MV-4-11 (cell line): ENCODE data around the gene BLOC1S5.
"Not testable (repeated sequence)": the region's sequence is repeated elsewhere in the genome, so short reads cannot be mapped to it uniquely, and the experiment has no call there.

Experiments used
- DNase-seq: peaks from one replicate; lab custom pipeline; 2025; lab: John Stamatoyannopoulos, UW

The BLOC1S5 gene

DNA sequence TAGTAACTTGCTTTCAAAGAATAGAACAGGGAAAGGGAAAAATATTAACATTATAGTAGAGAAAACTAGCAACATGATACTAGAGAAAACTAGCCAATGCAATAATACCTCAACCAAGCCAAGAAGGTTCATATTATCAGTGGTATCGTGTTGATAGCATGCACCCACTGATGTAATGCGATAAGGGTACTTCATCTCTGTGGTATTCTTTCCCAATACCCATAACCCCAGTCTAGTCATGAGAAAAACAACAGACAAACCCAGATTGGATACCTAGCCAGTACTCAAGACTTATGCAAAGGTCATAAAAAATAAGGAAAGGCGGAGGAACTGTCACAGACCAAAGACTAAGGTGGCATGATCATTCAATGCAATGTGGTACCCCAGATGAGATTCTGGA, 21.0 kb downstream of the BLOC1S5 start:
- DNase-seq: no peak

DNA sequence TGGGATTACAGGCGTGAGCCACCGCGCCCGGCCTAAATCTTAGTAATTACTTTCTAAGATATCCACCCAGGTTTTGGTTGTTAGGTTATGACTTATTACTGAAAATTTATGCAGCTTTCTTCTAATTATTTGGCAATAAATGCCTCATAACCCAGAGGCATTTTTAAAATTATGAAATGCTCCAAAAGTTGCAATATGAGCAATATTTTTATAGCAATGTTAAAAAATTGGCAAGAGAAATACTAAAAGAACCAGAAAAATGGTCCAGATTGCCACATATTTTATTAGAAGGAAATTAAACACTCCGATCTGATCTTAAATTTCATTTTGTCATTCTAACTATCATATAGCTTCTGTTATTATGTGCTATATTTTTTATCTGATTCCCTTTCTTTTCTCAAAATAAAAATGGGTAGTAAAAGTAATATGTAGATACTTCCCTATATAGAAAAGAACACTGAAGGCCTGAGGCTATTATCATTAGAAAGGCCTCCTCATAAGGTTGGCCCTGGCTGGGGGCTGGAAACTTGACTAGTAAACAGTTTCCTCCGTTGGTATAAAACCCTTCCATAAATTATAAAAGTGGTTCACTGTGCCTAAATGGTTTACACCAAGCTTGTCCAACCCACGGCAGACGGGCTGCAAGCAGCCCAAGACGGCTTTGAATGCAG, 22.1 kb downstream of the BLOC1S5 start:
- peak; percentile 41 for DNase-seq

DNA sequence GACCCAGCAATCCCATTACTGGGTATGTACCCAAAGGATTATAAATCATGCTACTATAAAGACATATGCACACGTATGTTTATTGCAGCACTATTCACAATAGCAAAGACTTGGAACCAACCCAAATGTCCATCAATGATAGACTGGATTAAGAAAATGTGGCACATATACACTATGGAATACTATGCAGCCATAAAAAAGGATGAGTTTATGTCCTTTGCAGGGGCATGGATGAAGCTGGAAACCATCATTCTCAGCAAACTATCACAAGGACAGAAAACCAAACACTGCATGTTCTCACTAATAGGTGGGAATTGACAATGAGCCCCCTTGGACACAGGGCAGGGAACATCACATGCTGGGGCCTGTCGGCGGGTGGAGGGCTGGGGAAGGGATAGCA, 30.1 kb downstream of the BLOC1S5 start:
- DNase-seq: not testable (repeated sequence)

DNA sequence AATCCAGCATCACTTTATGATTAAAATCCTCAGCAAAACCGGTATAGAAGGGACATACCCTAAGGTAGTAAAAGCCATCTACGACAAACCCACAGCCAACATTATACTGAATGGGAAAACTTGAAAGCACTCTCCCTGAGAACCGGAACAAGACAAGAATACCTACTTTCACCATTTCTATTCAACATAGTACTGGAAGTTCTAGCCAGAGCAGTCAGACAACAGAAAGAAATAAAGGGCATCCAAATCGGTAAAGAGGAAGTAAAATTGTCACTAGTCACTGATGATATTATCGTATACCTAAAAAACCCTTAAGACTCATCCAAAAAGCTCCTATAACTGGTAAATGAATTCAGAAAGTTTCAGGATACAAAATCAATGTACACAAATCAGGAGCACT, 33.3 kb downstream of the BLOC1S5 start:
- DNase-seq: peak; percentile 16

DNA sequence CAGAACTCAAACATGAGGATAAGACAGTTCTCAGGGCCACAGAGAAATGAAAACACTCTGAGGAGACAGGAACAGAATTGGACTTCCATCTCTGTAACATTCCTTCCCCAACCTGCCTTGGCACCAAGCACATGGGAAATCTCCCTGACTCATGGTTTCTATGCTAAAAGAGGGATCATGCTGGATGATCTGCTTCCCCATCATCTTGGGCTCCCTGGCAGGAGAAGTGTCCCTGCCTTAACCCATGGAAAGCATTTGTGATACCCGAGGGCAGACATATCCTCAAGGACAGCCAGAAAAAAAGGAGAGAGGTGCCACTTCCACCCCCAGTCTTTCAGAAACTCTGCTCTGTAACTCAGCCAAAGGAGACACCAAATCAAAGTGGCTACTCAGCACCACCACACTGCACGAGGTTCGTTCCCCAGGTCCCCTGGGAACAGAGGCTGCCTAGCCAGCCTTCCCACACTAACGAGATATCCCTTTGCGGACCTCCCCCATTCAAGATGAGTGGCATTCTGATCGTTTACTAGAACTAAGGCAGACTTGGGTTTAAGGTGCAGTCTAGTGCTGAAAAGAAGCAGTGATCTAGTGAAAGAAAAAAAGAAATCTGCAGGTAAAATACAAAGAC, 34.8 kb downstream of the BLOC1S5 start:
- DNase-seq: no peak

DNA sequence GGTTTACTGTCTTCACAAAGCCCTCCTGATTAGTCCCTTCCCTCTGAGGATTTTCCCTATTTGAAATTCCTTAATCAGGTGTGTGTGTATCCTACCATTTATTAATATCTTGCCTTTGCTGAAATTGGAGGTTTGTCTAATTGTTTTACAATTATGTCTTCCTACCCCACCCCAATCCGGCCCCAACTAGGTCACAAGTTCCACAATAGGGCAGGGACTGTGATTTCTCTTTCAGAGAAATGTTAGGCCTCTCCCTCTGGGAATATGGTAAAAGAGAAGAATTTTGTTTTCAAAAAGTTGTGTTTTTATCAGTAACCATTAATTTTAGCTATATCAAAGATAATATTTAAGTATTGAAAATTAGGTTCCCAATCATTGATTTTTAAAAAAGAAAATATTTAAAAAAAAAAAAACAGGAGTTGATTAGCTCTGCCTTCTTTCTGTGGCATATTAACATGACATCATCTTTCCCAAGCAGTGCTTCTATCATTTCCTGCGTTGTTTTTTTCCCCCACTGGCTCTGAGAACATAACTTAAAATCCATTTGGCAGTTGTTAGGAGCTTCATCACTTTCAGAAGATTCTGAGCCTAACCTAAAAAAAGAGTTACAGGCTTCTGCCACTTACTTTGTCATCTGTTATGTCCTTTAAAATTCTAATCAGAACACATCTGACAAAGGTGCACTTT, 36.1 kb downstream of the BLOC1S5 start:
- DNase-seq: no peak

DNA sequence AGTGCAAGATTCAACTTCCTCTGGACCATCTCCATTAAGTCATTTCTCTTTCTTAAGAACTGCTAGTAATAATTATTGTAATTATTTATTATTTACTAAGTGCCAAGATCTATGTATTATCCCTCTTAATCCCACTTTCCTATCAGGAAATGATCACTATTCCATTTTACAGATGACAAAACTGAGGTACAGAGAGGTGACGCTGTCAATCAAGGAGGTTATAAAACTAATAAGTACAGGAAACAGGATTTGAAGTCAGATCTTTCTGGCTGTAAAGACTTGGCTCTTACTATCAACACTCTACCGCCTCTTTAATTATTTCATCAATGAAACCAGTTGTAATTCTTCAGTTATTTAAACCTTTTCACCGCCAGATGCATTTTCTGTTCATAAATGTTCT, 37.4 kb downstream of the BLOC1S5 start:
- no peak for DNase-seq

DNA sequence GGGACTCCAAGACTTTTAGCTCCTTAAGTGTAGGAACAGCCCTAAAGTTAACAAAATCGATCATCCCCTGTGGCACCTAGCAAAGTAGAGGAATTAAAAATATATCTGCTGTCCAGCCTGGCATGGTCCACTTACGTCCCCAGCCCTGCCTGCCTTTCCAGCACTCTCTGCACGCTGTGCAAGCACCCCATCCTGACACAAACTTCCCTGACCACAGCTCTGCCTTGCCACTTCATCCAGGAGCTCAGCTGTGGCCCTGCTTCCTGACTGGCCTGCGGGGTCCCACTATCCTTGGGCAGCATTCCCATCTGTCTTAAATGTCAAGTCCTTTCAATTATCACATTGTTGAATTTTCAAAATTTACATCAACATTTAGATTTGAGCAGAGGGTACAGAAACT, 39.0 kb downstream of the BLOC1S5 start:
- DNase-seq: no peak

DNA sequence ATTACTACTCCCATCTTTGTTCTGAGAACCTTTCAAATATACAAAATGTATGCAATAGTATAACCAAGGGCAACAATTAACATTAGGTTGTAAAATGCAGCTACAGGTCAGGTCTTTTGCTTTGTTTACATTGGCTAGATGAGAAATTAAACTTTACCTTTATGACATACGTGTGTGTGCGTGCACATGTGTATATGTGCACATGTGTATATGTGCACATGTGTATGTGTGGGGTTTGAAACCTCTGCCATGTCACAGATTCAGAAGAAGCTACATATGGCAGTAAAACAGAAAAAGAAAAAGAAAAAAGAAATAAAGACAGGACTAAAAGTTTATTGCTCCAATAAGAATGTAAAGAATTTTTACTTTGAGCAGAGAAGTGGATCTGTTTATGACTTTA, 40.6 kb downstream of the BLOC1S5 start:
- DNase-seq: no peak

DNA sequence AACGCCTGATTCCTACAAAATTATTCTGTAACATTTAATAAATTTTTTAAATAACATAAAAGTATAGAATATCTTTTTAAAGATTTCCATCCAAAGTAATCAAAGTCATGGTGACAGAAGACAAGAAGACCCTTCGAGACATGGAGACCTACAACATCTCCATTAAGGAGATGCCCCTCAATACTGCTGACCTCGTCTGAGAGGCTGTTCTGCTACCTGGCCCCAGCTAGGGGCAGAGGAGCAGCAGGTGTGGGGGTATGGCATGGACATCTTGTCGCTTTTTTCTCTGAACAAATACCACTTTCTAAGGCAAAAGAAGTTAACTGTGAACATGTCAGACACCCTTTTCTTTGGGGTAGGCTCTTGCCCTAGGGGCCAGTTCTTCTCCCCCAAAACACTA, 44.1 kb downstream of the BLOC1S5 start:
- DNase-seq: no peak

DNA sequence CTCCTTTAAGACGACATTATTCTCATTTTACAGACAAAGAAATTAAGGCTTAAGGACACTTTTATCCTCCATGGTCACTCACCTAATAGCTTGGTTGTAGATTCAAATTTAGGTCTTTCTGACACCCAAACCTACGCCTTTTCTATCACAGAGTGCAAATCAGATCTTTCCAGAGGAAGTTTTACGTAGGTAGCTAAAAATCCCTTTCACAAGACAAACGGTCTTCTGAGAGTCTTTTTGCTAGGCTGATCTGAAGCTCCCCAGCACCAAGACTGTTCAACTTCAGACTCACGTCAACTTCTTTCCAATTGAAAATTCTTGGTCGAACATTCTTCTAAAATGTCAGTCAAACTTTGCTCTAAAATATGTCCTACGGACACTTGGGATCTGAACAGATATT, 46.5 kb downstream of the BLOC1S5 start:
- no peak for DNase-seq

DNA sequence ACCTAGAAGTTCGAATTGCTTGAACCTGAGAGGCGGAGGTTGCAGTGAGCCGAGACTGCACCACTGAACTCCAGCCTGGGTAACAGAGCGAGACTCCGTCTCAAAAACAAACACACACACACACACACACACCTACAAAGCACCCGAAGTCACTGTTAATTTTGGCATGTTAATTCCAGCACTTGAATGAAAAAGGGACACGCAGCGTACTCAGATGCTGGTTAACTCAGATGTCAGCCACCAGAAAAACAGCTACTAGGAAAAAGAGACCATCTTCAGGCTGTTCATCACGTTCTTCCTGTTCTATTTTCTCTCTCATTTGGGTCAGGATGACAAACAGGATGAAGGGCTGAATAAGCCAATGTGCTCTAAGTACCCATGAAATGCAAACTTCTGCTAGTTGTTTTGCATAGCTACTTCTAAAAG, 46.9 kb downstream of the BLOC1S5 start:
- no peak for DNase-seq

DNA sequence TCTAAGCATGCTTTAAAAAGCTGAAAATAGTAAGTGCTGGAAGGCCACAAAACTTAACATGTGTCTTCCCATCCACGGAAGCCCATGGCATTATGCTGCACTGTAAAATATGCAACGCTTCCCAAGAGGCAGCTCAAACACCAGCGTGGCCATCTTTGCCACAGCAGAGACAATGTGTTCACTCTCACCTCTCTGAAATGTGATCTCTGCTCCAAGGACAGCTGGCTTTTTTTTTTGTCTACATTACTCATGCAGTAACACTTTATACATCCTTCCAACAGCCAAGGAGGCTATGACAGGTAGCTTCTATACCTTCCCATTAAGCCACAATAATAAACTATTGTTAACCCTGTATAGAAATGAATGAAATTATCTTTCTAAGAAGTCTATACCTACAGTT, 49.2 kb downstream of the BLOC1S5 start:
- DNase-seq: no peak

DNA sequence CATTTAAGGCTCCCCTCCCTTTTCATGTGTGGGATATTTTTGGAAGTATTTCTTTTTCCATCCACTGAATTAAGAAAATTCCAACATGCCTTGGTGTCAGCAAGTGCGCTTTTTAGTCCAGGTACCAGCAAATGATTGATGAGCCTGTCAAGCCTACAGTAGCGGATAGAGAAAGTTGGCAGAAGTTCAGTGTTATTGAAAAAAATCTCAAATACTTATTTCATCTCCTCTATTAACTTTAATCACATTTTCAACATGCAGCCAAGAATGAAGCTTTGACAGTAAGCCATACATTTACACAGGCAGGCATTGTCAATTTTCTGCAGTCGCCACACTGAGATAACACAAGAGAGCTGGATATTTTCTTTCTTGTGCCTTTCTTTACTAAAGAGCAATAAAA, 50.4 kb downstream of the BLOC1S5 start:
- DNase-seq: no peak

DNA sequence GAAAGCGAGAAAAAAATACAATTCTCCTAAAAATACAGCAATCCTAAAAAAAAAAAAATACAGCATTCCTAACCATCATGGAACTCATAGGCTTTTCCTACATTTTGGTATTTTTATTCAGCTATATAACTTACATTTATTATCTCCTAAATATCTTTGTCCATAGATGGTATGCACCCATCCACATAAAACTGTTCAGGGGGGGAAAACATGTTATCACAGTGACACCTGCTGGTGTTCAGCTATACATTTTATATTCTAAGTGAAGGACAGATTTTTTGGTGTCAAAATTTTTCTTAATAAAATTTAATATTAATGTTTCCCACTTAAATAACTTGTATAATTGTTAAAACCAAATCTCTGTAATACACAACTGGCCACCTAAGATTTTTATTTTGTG, 58.0 kb downstream of the BLOC1S5 start:
- no peak for DNase-seq

DNA sequence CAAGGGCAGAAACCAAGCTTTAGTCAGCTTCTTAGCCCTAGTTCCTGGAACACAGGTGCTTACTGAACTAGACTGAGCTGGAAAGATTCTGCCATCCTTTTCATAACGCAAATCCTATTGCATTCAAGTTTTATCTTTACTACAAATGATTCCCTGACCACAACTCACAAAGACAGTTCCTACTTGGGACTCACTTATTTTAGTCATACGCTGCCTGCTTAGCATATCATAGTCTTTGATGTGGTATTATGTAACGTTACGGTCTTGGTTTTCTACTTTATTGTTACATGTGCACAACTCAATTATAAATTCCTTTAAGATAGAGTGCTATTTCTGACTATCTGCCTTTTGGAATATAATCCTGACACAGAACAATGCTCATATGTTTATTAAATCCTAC, 59.1 kb downstream of the BLOC1S5 start:
- DNase-seq: no peak

DNA sequence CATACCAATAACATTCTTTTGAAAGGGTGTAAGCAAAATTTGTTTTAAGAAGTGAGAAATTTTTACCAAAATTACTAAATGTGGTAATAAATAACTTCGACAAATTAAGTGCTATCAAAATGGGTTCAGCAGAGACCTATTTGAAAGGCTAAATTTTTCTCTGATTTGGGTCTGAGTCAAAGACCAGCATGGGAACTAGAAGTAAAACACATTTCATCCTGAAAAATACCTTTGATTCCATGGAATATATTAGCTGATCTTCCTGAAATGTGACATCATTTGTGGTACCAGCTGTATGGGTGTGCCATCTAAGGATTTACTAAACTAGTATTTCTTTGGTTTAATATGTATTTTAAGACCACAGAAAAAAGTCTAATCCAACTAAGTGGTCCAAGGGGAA, 63.6 kb downstream of the BLOC1S5 start:
- no peak for DNase-seq

DNA sequence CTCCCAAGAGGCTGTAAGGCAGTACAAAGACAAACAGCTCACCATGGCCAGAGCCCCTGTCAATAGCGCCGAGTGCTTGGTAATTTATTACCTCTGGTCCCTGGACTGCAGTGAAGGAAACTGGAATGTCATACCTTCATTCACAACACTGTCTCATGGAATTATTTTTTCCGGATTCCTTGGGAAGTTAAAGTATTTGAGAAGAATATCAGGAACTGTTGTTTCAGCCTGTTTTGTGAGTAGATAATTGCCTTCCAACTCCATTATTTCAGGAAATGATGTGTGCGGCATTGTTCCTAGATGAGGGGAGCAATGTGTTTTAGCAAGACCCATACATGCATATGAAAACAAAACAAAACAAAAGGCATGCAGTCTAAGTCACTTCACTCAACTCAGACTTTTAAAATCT, 64.0 kb downstream of the BLOC1S5 start:
- no peak for DNase-seq

DNA sequence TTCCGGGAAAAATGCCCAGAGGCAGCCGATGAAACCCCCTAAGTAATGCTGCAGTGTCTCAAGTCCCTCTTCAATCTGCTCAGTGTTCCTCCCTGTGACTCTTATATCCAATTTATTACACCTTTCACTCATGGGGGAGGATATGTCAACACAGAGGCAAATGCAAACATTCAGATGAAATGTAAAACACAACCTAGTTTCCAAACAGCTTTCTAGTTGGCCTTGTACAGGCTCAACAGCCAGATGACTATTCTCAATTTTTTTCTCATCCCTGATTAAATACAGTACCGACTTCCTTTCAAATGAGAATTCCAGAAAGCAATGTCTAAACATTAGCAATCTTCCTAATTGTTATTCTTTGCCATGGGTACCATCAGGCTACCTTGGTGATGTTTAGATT, 65.0 kb downstream of the BLOC1S5 start:
- DNase-seq: no peak

DNA sequence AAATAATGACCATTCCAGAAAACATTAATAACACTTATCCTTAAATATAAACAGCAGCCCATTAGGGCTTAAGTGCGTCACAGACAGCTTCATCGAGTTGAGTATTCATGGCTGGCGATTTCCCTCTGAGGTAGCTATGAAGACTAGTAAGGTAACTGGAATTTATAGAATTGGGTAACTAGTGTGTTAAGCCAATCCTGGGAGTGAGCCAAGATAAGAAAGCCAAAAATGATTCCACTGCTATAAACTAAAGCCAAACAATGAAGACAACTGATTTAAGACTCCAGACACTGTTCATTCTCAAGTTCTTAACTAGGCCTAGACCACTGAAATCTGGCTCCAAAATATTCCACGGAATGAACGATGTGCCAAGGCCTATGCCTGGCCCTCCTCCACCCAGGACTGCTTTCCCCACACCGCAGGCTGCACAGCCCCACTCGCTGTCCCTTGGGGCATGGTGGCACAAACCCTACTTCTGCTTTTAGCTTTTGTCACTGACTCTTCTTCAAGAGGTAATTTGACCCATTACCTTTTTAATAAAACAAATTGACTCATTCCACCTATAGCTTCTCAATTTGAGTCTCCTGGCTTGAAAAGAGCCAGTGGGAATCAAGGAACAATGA, 66.0 kb downstream of the BLOC1S5 start:
- DNase-seq: no peak

DNA sequence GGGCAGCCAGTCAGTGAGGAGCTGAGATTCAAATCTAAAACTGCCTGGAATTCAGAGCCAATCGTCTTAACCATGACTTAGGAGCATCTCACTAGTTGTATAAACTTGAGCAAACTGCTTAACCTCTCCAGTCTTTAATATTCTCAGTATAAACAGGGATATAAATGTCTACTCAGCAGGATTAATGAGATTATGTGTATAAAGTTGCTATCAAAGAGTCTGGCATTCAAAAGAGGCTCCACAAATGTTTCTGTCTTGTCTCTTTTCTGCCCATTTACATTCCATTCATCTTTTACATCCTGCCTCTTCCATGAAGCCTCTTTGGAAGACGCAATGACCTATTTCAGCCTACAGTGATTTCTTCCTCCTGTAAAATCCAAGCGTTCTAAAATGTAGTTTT, 66.9 kb downstream of the BLOC1S5 start:
- no peak for DNase-seq

DNA sequence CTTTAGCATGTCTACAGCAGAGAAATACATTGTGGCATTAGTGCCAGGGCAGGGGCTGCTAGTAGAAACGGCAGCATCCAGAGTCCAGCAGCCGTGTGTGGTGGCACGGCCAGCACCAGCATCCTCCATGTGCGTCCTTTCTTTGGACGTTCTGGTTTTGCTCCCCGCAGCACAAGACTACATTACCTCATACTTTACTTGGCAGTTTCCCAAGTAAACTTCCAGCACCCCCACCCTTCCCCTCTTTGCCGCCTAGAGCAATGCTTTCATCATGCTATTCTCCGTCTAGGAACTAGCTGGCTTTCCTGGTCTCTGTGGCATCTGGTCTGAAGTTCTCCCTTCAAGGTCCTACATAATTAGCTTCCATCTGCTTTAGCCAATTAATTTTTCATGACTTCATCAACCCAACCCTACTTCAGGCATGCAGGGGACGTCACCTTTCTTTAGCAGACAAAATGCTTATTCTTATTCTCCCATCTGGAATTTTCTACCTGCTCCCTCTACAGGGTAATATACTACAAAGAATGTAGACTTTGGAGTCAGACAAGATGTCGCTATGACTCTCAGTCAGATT, 67.6 kb downstream of the BLOC1S5 start:
- DNase-seq: no peak

DNA sequence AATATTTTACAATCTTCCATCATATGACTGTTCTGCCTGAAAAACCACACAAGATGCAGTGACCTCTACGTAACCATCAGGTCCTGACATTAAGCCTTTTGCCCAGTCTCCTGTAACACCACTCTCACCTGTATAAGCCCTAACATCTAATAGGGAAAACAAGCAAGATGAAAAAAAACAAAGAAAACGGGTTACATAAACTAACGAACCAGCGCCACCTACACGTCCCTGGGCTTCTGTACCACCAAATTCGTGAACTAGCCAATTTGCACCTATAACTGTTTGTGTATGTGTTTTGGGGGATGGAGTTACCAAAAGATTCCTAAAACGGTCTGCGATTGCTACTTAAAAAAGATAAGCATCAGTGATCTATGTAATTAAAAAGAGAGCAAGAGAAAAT, 70.2 kb downstream of the BLOC1S5 start:
- DNase-seq: no peak
